NCI-H226 (cell line): Measurements from ENCODE around the gene CTDSP2.
"Not testable (repeated sequence)": the region's sequence is repeated elsewhere in the genome, so short reads cannot be mapped to it uniquely, and the experiment has no call there.

ENCODE experiments used
- DNase-seq: peaks from one replicate; pipeline ENCODE4 v3.0.0-alpha.2; 2015

The CTDSP2 gene

GRCh38 chr12:57852200-57852599 lies 5.7 kb upstream of the CTDSP2 start:
- no peak for DNase-seq

- DNase-seq = no peak
These were observed 5.0 kb upstream of the CTDSP2 start for GRCh38 chr12:57851552-57851951.

GRCh38 chr12:57850854-57851430 lies 4.4 kb upstream of the CTDSP2 start:
- DNase-seq = no peak

GRCh38 chr12:57849447-57849846 lies 2.9 kb upstream of the CTDSP2 start:
- not testable (repeated sequence) for DNase-seq

DNA sequence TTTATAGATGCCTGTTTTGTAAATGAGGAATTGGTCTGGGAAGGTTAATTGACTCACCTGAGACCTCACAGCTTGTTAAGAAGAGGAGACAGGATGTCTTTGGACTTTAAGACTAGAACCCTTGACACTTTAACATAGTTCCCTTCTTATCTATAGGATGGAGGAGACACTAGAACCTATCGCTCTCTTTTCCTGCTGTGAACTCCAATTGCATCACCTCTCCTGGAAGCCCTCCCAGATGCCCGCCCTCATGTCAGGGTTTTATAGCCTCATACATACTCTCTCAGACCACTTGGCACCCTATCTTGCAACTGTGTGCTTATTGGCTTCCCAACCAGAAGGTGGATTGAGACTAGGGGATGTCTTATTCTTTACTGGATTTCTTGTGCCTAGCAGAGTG lies 2.5 kb upstream of the CTDSP2 start:
- DNase-seq = peak; percentile 50

GRCh38 chr12:57848208-57848607 lies 1.7 kb upstream of the CTDSP2 start:
- DNase-seq = no peak

GRCh38 chr12:57846285-57846576 lies 298 bp downstream of the CTDSP2 start:
- peak; percentile 63 for DNase-seq

GRCh38 chr12:57845478-57846284 lies 848 bp downstream of the CTDSP2 start:
- DNase-seq = peak; percentile 53

GRCh38 chr12:57844709-57845477 lies 1.6 kb downstream of the CTDSP2 start:
- peak; percentile 90 for DNase-seq

DNA sequence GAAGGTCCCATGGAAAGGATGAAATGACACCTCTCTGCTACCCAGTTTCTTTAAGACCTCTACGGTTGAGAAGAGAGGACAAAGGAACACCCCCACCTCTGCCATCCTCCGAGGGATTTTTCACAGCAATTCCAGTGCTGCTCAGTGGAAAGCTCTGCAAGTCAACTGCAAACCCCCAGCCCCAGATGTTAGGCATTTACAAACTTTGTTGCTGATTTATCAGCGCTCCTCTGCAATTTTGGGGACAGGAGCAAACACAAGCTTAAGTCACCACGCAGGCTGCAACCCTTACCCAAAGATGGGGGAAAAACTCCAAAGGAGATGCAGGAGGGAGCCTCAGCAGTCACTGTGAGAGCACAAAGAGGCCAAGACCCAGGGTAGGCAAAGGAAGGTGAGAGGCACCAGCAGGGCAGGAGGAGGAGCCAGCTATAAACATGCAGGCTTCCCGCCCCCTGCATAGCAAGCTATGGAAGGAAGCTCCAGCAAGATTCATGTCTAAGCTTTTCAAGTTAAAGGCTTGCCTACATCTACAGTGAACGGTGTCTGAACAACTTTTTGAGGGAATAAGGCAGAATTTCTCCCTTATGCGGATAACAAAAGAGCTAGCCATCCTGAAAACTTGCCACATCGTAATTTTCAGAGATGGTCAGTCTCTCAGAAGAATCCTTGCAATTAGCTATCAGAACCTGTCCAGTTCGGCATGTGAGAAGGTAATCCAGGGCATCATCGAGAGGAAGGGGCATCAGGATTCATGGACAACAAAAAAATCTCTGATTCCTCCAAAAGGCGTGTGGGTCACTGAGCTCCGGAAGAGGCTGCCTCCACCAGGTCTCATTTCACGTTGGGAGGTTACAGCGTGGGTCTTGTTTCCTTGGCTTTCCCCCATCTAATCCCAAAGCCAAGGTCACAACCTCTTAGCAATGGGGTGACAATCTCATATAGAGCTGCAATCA lies 3.9 kb downstream of the CTDSP2 start:
- no peak for DNase-seq

DNA sequence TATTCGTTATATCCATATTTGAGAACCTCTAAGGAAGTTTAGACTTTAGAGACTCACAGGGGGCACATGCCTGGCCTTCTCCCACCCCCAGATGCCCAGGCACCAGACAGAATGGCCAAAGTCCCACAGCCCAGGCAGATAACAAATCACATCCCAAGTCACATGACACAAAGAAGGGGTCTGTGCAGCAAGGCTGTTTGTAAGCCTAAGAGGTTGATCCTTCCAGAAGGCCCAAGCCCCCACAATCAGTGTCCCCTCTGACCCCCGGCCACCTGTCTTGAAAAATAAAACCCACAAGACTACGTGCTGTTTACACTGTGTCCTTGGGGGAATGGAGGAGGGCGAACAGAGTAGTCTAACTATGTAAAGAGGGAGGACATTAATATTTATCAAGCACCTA lies 5.1 kb downstream of the CTDSP2 start:
- DNase-seq = no peak

DNA sequence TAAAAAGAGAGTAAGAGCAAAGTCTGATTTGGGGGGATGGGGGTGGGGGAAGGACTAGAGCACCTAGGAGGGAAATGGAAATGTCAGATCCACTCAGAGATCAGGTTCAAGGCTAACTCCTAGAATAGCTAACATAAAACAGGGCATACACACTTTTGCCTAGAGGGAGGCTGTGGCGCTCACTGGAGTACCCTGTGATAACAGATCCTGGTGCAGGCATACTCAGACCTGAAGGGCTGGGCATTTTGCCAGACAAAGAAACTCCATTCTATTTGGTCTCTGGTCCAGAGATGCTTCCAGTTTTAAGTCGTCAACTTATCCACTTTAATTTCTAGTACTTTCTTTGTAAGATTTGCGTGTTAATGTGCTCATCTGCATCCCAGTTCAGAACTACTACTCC lies 5.8 kb downstream of the CTDSP2 start:
- peak; percentile 77 for DNase-seq

GRCh38 chr12:57839996-57840395 lies 6.5 kb downstream of the CTDSP2 start:
- DNase-seq = no peak

- DNase-seq = no peak
These were observed 7.8 kb downstream of the CTDSP2 start for GRCh38 chr12:57838594-57839302.

DNA sequence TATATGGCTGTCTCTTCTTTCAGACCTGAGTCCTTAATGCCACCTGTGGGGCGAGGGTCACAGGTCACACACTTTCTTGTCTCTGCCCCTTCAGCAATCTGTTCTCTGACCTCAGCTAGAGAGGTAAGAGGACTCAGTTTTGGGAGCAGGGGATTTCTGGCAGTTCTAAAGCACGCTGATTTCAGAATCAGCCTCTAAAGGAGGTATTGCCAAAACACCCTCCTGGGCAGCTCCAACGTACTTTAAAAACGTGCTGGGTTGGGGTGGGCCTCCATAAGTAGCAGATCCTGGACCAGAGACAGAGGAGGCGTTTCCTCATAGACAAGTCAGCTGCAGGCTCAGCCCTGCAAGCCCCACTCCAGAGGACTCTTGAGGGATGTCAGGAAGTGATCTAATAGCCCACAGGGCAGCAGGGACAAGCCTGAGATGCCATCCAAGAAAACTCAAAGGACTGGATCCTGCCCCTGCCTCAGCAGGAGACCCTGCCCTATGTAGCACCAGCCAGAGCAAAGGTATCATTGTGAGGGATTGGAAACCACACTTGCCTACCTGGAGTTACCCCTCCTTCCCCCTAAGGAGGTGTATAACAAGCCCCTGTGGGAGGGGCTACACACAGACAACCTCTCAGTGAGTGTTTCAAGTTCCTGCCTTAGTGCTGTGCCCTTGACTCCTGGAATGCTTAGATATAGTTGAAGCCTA lies 8.5 kb downstream of the CTDSP2 start:
- peak; percentile 81 for DNase-seq

GRCh38 chr12:57836442-57837375 lies 9.8 kb downstream of the CTDSP2 start:
- DNase-seq = peak; percentile 88

- DNase-seq = no peak
These were observed 10.9 kb downstream of the CTDSP2 start for GRCh38 chr12:57835366-57836288.

DNA sequence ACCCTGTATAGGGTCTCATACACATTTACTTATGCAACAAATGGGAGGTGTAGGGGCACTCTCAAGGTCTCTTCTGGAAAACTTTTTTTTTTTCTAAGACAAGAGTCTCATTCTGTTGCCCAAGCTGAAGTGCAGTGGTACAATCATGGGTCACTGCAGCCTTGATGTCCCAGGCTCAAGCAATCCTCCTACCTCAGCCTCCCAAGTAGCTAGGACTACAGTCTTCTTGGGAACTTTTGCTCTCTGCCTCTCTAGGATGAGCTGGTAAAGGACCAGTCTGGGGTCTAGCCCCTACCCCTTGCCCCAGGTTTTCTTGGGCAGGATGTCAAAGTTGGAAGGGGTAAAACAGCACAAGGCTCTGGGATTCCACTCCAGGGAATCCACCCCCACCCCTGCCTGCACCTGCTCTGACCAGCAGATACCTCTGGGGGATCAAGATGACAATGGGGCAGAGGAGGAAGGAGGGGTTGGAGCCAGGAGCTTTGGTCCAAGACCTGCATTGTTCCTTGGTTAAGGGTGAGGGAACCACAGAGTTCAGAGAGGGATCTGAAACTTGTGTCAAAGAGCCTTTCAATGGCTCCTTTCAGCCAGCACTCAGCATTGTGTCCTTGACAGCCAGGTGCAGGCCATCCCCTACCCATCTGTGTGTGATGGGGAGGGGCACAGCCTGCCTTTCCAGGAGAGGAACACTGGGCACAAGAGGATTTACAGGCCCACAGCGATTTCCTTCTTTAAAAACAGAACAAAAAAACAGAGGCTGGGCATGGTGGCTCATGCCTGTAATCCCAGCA lies 12.2 kb downstream of the CTDSP2 start:
- DNase-seq = no peak
